Kidney capillary endothelial cell (primary cell): Measurements from ENCODE around the gene CYP1B1.
"Not testable (repeated sequence)": the region's sequence is repeated elsewhere in the genome, so short reads cannot be mapped to it uniquely, and the experiment has no call there.

Experiments
- DNase-seq: peaks from one replicate; pipeline ENCODE4 v3.0.0-alpha.2; 2018; ENCODE audit warnings: low spot score

CYP1B1 gene

DNA sequence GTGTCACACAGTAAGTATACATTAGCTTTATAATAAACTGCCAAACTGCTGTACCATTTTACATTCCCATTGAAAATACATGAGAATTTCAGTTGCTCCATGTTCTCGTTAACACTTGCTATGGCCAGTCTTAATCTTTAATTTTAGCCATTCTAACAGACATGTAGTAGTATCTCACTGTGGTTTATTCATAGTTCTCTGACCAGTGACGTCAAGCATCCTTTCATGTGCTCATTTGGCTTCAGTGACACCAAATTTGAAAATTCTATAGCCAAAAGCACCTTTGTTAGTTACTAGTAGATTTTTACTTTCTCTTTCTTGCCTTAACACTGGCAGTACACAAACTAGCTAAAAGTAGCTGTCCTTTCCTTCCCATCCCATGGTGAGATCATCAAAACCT is 43.0 kb downstream of the CYP1B1 start:
- DNase-seq = no peak

DNA sequence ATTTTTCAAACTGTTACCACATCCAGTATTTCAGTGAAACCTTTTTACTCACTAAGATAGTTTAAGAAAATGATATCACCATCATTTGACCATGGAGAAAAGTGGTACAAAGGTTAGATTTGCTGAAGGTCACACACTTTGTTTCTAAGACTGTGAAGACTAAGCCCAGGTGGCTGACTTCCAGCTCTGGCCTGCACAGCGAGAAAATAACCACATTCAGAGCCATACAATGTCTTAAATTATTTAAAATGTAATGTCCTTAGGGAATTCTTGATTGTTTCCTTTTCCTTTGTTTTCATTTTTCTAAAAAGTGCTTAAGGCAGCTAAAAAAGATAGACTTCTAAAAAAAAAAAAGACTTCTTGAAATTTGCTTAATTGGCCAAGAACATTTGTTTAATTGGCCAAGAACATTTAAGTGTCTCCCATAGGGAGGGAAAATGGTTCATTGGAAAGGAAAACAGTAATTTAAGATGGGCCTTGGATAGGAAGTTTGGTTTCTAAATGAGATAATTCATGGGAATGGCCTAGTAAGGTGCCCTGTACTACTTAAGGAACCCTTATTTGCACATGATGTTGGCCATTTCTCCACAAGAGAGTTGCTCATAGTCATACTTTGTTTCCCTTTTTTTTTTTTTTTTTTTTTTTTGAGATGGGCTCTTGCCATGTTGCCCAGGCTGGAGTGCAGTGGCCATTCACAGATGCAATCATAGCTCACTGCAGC is 45.2 kb downstream of the CYP1B1 start:
- DNase-seq = no peak

DNA sequence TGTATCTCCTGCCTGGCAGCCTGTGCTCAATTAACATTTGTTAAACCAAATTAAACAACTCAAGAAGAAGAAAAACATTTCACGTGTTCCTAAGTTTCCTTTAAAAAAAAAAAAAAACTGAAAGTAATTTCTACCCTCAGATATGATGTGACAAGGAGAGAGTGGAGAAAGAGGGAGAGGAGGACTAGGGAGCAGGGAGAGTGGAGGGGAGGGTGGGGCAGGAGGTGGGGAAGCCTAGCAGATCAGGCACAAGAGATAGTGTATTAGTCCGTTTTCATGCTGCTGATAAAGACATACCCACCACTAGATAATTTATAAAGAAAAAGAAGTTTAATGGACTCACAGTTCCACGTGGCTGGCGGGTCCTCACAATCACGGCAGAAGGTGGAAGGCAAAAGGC is 46.4 kb downstream of the CYP1B1 start:
- no peak for DNase-seq

DNA sequence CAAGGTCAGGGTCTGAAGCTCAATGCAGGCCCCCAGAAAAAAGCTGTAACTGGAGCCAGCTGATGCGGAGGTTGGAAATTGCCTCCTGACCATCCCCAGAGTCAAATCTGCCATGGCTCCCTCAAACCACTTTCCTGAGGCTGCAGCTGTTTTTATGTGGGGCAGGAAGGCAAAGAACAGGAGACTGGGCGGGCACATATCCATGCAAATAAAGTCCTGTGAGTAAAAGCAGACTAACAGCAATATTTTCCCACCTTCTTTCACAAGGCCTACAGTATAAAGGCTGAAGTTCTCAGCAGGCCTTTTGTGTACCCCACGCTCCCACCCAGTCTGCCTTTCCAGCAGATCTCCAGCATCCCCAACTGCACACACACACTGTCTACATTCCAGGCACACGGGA is 47.1 kb downstream of the CYP1B1 start:
- no peak for DNase-seq

DNA sequence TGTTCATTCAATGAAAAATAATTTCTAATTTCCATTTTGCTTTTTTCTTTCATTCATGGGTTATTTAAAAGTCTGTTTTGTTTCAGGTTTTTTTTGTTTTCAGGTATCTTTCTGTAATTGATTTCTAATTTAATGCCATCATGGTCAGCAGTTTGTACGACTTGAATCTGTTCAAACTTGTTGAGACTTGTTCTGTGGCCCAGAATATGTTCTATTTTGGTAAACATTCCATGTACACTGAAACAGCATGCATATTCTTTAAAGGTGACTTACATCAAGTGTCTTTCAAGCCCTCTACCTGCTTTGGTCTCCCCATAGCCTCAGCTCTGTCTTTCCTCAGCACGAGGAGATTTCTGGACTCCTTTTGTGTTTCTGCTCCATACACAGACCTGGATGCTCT is 49.1 kb downstream of the CYP1B1 start:
- no peak for DNase-seq

DNA sequence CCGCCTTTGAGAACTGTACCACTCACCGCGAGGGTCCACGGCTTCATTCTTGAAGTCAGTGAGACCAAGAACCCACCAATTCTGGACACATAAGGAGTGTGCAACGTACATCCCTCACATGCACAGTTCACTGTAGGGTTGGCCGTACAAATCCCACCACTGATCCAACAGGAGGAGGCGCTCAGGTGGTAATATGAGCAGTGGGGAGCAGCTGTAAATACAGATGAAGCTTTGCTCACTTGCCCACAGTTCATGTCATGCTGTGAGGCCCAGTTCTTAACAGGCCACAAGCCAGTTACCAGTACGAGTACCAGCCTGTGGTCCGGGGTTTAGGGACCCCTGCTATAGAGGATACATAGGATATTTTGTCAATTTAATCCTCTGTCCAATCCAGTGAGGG is 54.4 kb downstream of the CYP1B1 start:
- no peak for DNase-seq

DNA sequence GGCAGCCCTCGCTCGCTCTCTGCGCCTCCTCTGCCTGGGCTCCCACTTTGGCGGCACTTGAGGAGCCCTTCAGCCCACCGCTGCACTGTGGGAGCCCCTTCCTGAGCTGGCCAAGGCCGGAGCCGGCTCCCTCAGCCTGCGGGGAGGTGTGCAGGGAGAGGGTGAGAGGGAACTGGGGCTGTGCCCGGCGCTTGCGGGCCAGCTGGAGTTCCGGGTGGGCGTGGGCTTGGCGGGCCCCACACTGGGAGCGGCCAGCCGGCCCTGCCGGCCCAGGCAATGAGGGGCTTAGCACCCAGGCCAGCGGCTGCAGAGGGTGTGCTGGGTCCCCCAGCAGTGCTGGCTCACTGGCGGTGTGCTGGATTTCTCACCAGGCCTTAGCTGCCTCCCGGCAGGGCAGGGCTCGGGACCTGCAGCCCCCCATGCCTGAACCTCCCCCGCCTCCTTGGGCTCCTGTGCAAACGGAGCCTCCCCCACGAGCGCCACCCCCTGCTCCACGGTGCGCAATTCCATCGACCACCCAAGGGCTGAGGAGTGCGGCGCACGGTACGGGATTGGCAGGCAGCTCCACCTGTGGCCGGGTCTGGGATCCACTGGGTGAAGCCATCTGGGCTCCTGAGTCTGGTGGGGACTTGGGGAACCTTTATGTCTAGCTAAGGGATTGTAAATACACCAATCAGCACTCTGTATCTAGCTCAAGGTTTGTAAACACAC is 55.4 kb downstream of the CYP1B1 start:
- DNase-seq = not testable (repeated sequence)

DNA sequence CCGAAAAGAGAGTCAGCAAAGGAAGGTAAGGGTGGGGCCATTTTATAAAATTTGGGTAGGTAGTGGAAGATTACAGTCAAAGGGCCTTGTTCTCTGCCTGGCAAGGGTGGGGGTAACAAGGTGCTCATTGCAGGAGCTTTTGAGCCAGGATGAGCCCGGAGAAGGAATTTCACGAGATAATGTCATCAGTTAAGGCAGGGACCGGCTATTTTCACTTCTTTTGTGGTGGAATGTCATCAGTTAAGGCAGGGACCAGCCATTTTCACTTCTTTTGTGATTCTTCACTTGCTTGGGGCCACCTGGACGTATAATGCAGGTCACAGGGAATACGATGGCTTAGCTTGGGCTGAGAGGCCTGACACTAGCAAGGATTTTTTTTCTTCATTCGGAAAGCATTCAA is 58.1 kb downstream of the CYP1B1 start:
- DNase-seq = no peak
